ENCODE results near the gene INPP4A. TPM values are rescaled to one million over a fixed set of nuclear protein-coding genes. Genes with fewer than 3 reads are reported as not detected.

The INPP4A gene
- total and polyA plus RNA-seq, 2 of the 13 experiments (the other 11 are each of a cell fraction or from before 2014, with no cell fraction given) = 10.1 to 10.9 TPM

DNA sequence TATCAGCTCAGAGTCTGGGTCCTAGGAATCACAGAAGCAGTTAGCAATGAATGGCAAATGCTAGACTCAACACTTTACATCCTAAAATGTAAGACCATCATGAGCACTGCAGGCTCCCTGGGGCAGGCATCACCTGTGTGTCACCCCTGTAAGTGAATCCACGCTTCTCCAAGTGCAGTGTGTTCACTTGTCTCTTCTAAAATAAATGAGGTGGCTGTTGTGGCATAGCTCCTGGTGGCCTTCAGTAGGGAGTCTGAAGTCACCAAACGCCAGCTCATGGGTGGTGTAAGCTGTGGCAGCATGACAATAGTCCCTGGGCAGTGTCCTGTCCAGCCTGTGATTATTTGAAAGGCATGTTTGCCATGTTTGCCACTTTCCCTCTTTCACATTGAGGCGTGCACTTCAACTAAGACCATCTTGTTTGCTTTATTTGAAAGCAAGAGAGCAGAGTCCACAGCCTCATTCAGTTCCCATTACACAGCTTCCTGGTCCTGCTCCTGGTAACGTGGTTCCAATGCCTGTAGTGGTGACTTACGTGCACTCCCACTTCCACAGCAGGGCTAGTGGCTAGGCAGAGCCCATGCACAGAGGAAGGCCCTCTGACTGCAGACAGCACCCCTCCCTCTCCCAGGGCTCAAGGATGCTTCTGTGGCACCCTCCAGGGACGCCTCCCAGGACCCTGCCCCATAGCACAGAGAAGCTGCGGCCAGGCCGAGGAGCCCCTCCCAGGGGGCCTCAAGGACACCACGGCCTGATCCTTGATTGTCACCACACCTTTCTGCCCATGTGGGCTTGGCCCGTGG is 139.4 kb downstream of the INPP4A start (continued):
- TF ChIP-seq, protein P1, sequence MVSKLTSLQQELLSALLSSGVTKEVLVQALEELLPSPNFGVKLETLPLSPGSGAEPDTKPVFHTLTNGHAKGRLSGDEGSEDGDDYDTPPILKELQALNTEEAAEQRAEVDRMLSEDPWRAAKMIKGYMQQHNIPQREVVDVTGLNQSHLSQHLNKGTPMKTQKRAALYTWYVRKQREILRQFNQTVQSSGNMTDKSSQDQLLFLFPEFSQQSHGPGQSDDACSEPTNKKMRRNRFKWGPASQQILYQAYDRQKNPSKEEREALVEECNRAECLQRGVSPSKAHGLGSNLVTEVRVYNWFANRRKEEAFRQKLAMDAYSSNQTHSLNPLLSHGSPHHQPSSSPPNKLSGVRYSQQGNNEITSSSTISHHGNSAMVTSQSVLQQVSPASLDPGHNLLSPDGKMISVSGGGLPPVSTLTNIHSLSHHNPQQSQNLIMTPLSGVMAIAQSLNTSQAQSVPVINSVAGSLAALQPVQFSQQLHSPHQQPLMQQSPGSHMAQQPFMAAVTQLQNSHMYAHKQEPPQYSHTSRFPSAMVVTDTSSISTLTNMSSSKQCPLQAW (CRISPR knock-in tag; IDR thresholded peaks at IDR 0.05) = peak; percentile 78; the same call in 1 of the 2 replicates
- TF ChIP-seq, protein P2, sequence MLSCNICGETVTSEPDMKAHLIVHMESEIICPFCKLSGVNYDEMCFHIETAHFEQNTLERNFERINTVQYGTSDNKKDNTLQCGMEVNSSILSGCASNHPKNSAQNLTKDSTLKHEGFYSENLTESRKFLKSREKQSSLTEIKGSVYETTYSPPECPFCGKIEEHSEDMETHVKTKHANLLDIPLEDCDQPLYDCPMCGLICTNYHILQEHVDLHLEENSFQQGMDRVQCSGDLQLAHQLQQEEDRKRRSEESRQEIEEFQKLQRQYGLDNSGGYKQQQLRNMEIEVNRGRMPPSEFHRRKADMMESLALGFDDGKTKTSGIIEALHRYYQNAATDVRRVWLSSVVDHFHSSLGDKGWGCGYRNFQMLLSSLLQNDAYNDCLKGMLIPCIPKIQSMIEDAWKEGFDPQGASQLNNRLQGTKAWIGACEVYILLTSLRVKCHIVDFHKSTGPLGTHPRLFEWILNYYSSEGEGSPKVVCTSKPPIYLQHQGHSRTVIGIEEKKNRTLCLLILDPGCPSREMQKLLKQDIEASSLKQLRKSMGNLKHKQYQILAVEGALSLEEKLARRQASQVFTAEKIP (CRISPR knock-in tag; IDR thresholded peaks at IDR 0.05; ENCODE audit: borderline replicate concordance) = no peak
- peak; percentile 73 for TF ChIP-seq CBX1 (IDR thresholded peaks at IDR 0.05; ENCODE audit: low read depth)
- no peak; the same call in 1 of the 2 replicates for TF ChIP-seq ZNF572 (CRISPR knock-in tag; IDR thresholded peaks at IDR 0.05)
- no peak for TF ChIP-seq HOXA9 (CRISPR knock-in tag; IDR thresholded peaks at IDR 0.05; ENCODE audit: borderline replicate concordance)
- no peak for TF ChIP-seq ATF1 (CRISPR knock-in tag; IDR thresholded peaks at IDR 0.05)
- TF ChIP-seq, protein P3, sequence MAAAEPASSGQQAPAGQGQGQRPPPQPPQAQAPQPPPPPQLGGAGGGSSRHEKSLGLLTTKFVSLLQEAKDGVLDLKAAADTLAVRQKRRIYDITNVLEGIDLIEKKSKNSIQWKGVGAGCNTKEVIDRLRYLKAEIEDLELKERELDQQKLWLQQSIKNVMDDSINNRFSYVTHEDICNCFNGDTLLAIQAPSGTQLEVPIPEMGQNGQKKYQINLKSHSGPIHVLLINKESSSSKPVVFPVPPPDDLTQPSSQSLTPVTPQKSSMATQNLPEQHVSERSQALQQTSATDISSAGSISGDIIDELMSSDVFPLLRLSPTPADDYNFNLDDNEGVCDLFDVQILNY (CRISPR knock-in tag; conservative IDR thresholded peaks at IDR 0.05) = no peak
- TF ChIP-seq ZFP37 (CRISPR knock-in tag; IDR thresholded peaks at IDR 0.05; ENCODE audit: borderline replicate concordance) = 0 out of 2 replicates have a peak, but pooled peaks have one; percentile 38
- TF ChIP-seq SP1 (IDR thresholded peaks at IDR 0.05) = no peak
- no peak for TF ChIP-seq SP1 (CRISPR knock-in tag; IDR thresholded peaks at IDR 0.05)
- TF ChIP-seq, protein P4, sequence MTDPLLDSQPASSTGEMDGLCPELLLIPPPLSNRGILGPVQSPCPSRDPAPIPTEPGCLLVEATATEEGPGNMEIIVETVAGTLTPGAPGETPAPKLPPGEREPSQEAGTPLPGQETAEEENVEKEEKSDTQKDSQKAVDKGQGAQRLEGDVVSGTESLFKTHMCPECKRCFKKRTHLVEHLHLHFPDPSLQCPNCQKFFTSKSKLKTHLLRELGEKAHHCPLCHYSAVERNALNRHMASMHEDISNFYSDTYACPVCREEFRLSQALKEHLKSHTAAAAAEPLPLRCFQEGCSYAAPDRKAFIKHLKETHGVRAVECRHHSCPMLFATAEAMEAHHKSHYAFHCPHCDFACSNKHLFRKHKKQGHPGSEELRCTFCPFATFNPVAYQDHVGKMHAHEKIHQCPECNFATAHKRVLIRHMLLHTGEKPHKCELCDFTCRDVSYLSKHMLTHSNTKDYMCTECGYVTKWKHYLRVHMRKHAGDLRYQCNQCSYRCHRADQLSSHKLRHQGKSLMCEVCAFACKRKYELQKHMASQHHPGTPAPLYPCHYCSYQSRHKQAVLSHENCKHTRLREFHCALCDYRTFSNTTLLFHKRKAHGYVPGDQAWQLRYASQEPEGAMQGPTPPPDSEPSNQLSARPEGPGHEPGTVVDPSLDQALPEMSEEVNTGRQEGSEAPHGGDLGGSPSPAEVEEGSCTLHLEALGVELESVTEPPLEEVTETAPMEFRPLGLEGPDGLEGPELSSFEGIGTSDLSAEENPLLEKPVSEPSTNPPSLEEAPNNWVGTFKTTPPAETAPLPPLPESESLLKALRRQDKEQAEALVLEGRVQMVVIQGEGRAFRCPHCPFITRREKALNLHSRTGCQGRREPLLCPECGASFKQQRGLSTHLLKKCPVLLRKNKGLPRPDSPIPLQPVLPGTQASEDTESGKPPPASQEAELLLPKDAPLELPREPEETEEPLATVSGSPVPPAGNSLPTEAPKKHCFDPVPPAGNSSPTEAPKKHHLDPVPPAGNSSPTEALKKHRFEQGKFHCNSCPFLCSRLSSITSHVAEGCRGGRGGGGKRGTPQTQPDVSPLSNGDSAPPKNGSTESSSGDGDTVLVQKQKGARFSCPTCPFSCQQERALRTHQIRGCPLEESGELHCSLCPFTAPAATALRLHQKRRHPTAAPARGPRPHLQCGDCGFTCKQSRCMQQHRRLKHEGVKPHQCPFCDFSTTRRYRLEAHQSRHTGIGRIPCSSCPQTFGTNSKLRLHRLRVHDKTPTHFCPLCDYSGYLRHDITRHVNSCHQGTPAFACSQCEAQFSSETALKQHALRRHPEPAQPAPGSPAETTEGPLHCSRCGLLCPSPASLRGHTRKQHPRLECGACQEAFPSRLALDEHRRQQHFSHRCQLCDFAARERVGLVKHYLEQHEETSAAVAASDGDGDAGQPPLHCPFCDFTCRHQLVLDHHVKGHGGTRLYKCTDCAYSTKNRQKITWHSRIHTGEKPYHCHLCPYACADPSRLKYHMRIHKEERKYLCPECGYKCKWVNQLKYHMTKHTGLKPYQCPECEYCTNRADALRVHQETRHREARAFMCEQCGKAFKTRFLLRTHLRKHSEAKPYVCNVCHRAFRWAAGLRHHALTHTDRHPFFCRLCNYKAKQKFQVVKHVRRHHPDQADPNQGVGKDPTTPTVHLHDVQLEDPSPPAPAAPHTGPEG (CRISPR knock-in tag; IDR thresholded peaks at IDR 0.05) = no peak; the same call in 1 of the 2 replicates
- TF ChIP-seq ZNF207 (IDR thresholded peaks at IDR 0.05; ENCODE audit: borderline replicate concordance) = no peak
- no peak; the same call in 1 of the 2 replicates for TF ChIP-seq SMAD3 (CRISPR knock-in tag; IDR thresholded peaks at IDR 0.05)
- TF ChIP-seq CC2D1A (CRISPR knock-in tag; IDR thresholded peaks at IDR 0.05) = no peak
- TF ChIP-seq, protein P5, sequence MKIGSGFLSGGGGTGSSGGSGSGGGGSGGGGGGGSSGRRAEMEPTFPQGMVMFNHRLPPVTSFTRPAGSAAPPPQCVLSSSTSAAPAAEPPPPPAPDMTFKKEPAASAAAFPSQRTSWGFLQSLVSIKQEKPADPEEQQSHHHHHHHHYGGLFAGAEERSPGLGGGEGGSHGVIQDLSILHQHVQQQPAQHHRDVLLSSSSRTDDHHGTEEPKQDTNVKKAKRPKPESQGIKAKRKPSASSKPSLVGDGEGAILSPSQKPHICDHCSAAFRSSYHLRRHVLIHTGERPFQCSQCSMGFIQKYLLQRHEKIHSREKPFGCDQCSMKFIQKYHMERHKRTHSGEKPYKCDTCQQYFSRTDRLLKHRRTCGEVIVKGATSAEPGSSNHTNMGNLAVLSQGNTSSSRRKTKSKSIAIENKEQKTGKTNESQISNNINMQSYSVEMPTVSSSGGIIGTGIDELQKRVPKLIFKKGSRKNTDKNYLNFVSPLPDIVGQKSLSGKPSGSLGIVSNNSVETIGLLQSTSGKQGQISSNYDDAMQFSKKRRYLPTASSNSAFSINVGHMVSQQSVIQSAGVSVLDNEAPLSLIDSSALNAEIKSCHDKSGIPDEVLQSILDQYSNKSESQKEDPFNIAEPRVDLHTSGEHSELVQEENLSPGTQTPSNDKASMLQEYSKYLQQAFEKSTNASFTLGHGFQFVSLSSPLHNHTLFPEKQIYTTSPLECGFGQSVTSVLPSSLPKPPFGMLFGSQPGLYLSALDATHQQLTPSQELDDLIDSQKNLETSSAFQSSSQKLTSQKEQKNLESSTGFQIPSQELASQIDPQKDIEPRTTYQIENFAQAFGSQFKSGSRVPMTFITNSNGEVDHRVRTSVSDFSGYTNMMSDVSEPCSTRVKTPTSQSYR (CRISPR knock-in tag; IDR thresholded peaks at IDR 0.05; ENCODE audit: borderline replicate concordance) = peak; percentile 19; the same call in 1 of the 2 replicates
- peak; percentile 77 for TF ChIP-seq CBX5 (CRISPR knock-in tag; IDR thresholded peaks at IDR 0.05; ENCODE audit: borderline replicate concordance)
